Epithelial cell of esophagus (primary cell): ENCODE measurements around the gene NPTXR.

Experiments used
- DNase-seq: peaks from one replicate; pipeline ENCODE4 v3.0.0; 2010; ENCODE audit warnings: low read depth
- H3K4me3 ChIP-seq: 2 replicates; pipeline ENCODE4 v1.5.1; 2011; ENCODE audit warnings: mild to moderate bottlenecking, low read length, control low read depth
- TF ChIP-seq, protein P1 (sequence below): IDR thresholded peaks from 2 replicates; pipeline ENCODE4 v1.5.1; 2011; ENCODE audit warnings: low read depth, mild to moderate bottlenecking, low read length, control low read depth, inconsistent platforms; ENCODE audit not compliant: insufficient read depth; ENCODE audit errors: missing control alignments

NPTXR gene

DNA sequence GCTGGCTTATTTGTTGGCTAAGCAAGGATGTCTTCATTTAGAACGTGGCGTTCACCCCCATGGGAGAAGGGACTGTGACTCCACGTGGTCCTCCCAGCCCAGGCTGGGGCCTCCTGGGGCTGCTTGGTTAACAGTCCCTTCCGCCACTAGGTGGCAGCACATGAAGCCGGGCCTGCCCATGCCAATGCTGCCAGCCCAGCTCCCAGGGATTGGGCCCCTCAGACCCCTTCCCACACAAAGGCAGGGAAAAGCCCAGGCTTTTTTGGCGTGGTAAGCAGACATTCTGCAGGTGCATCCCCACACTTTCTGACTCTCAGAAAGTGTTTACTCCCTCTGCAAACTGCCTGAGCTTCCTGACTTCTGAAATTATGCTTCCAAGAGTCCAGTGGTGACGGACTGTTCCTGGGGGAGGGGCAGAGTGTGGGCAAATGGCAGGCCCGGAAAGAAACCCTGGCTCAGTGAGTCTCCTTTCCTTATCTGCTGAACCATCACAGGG, 25.1 kb upstream of the NPTXR start:
- DNase-seq = peak; percentile 70
- no peak overlapping the region for H3K4me3 ChIP-seq
- TF ChIP-seq, protein P1, sequence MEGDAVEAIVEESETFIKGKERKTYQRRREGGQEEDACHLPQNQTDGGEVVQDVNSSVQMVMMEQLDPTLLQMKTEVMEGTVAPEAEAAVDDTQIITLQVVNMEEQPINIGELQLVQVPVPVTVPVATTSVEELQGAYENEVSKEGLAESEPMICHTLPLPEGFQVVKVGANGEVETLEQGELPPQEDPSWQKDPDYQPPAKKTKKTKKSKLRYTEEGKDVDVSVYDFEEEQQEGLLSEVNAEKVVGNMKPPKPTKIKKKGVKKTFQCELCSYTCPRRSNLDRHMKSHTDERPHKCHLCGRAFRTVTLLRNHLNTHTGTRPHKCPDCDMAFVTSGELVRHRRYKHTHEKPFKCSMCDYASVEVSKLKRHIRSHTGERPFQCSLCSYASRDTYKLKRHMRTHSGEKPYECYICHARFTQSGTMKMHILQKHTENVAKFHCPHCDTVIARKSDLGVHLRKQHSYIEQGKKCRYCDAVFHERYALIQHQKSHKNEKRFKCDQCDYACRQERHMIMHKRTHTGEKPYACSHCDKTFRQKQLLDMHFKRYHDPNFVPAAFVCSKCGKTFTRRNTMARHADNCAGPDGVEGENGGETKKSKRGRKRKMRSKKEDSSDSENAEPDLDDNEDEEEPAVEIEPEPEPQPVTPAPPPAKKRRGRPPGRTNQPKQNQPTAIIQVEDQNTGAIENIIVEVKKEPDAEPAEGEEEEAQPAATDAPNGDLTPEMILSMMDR = peak; percentile 90

DNA sequence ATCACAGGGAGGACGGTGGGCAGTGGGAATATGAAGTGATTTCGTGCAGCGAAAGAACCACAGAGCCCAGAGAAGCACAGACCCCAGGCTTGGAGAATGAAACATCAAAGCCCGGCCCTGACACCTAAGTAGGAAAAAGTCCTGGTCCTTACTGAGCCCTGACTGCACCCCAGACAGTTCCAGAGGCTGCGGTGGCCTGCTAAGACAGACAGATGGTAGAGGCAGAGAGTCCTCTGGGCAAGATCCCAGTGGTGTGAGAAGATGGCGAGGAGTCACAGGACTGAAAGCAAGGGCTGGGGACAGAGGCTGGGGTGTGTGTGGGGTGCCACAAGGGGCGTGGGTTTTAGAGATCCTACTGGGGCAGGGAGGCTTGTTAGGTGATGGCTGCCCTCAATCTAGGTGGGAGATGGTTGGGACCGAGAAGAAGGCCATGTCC, 24.5 kb upstream of the NPTXR start:
- TF ChIP-seq, protein P1 = no peak
- no peak overlapping the region for H3K4me3 ChIP-seq
- no peak for DNase-seq

DNA sequence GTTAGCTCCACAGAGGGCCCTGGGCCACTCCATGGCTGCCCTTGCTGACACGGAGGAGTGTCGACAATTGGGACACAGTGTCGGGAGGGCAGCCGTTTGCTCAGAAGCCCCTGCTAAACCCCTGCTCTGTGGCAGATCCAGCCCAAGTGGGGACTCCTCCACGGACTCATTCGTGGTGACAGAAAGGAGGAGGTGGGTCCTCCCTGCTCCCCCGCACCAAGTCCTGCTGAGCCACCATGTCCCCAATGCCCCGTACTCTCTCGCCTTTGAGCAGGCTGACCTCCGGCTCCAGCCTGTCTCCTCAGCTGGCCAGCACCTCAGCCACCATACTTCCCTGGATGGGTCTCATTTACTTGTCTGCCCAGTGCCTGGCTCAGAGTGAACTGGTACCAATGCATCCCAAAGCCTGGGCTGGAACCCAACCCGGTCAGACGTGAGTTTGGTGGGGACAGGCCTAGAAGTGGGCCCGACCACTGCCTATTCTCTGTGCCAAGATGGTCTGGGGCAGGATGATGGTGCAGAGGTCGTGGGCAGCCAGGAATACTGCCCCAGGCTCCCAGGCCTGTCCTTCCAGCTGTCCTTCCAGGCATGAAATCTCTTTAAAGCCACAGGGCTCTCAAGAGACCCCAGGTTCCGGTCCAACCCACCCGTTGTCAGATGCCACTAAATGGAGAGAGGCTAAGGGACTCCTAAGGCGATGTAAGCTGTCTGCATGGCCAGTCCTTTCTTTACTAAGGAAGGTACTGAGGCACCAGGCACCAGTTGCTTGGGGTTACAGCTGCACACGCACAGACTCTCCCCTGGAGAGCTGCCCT, 23.9 kb upstream of the NPTXR start:
- TF ChIP-seq, protein P1 = no peak
- H3K4me3 ChIP-seq = no peak overlapping the region
- DNase-seq = no peak

DNA sequence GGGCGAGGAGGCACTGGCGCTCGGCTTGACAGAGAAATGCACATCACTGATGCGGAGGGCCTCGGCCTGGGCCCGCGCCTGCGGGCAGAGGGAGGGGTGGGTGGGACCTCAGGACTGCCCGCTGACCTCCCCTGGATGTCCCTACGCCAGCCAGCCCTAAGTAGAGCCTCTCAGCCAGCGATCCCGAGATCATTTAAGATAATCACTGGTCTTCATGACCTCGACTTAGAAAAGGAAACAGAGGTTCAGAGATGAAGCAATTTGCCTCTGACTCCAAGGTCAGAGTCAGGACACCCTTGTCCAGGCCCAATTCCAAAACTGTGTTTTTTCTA, 23.3 kb upstream of the NPTXR start:
- no peak for DNase-seq
- no peak overlapping the region for H3K4me3 ChIP-seq
- TF ChIP-seq, protein P1 = no peak

DNA sequence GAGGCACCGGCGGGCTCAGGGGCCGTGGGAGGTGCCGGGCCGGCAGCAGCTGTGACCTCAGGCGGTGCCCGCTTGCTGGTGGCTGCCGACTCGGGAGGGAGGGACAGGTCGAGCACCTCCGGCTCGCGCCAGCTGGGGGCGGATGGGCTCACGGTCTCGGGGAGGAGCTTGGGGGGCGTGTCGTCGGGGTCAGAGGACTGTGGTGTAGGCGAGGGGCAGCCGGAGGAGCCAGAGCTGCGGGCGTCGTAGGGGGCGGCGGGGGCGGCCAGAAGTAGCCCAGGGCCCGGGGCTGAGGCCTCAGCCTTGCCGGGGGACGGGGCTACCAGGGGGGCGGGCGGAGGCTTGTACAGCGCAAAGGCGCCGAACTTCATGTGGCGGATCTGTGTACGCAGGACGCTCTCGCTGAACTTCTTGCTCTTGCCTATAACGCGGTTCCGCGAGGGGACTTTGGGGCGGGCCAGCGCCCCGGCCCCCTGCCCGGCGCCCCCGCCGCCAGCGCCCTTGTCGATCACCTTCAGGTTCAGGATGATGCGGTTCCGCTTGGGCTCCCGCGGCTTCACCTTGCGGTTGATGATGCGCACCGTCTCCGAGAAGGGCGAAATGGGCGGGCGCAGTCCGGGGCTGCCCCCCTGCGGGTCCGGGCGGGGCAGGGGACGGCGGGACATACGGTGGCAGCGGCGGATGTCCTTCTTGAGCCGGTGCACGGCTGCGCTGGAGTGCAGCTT, 22.7 kb upstream of the NPTXR start:
- TF ChIP-seq, protein P1 = no peak
- no peak for DNase-seq
- no peak overlapping the region for H3K4me3 ChIP-seq

DNA sequence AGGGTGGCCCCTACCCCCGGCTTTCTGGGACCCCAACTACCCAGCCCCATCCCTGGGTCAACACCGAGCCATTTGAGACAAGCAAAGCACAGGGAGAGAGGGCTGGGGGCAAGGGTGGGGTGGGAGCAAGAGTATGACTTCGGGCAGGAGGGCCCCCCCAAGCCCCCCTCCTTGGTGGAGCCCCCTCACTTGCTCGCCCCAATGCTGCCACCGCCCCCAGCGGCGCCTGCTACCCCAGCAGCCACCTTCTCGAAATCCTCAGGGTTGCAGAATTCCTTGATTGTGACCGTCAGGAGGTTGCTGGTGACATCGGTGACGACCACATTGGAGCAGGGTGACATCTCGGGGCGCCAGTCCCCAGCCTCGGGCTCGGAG, 22.2 kb upstream of the NPTXR start:
- H3K4me3 ChIP-seq = no peak overlapping the region
- no peak for DNase-seq
- TF ChIP-seq, protein P1 = no peak
